HUDEP-2 (cell line): ENCODE data around the gene TAS2R16.
"Not testable (repeated sequence)": the region's sequence is repeated elsewhere in the genome, so short reads cannot be mapped to it uniquely, and the experiment has no call there.

ENCODE experiments used
- DNase-seq, 76 experiments: peaks; one replicate each; lab custom pipeline; 2025; ENCODE audit not compliant: unreplicated experiment in 76 of 76; lab: John Stamatoyannopoulos, UW

TAS2R16 gene

GRCh38 chr7:122974229-122974628 lies 21.3 kb downstream of the TAS2R16 start:
- no peak for DNase-seq

GRCh38 chr7:122972056-122972455 lies 23.4 kb downstream of the TAS2R16 start:
- no peak for DNase-seq

- DNase-seq = no peak
Measured at GRCh38 chr7:122970740-122971725, 24.5 kb downstream of the TAS2R16 start.

- no peak for DNase-seq
Measured at GRCh38 chr7:122968389-122968788, 27.1 kb downstream of the TAS2R16 start.

- no peak for DNase-seq
Measured at GRCh38 chr7:122965306-122965705, 30.2 kb downstream of the TAS2R16 start.

- not testable (repeated sequence) for DNase-seq
Measured at GRCh38 chr7:122953678-122954077, 41.8 kb downstream of the TAS2R16 start.

GRCh38 chr7:122951006-122951405 lies 44.5 kb downstream of the TAS2R16 start:
- no peak for DNase-seq

- DNase-seq = no peak
Measured at GRCh38 chr7:122949186-122949585, 46.3 kb downstream of the TAS2R16 start.
